GM19351 (cell line): Measurements from ENCODE around the gene UTP15.

Experiments used
- ATAC-seq: cut with Tn5 transposase; IDR thresholded peaks from one replicate; pipeline ENCODE4 v1.9.1; 2021; ENCODE audit warnings: mild to moderate bottlenecking, moderate library complexity; ENCODE audit not compliant: unreplicated experiment

UTP15 gene

GRCh38 chr5:73619606-73620333, 54.2 kb downstream of the UTP15 start:
- ATAC-seq: no peak

GRCh38 chr5:73620334-73620687, 54.8 kb downstream of the UTP15 start:
- ATAC-seq: no peak

- ATAC-seq: no peak
These were observed 57.5 kb downstream of the UTP15 start for GRCh38 chr5:73623060-73623459.

GRCh38 chr5:73623901-73624404, 58.4 kb downstream of the UTP15 start:
- no peak for ATAC-seq

- ATAC-seq: no peak
These were observed 59.3 kb downstream of the UTP15 start for GRCh38 chr5:73624888-73625287.

- no peak for ATAC-seq
These were observed 59.9 kb downstream of the UTP15 start for GRCh38 chr5:73625372-73625943.

- no peak for ATAC-seq
These were observed 60.6 kb downstream of the UTP15 start, which contains the start of gene ARHGEF28 for GRCh38 chr5:73625944-73626811. Gene ARHGEF28, plus strand, starts transcription at chr5:73626196. Its CDS starts 58,656 bp downstream, at chr5:73684852.

- no peak for ATAC-seq
These were observed 61.3 kb downstream of the UTP15 start for GRCh38 chr5:73626814-73627313.

- no peak for ATAC-seq
These were observed 63.9 kb downstream of the UTP15 start for GRCh38 chr5:73629456-73629855.

- ATAC-seq: no peak
These were observed 65.2 kb downstream of the UTP15 start for GRCh38 chr5:73630765-73631164.

- no peak for ATAC-seq
These were observed 66.0 kb downstream of the UTP15 start for GRCh38 chr5:73631500-73631899.
